HG03045 (cell line): Measurements from ENCODE around the gene HSPB9.
"Not testable (repeated sequence)": the region's sequence is repeated elsewhere in the genome, so short reads cannot be mapped to it uniquely, and the experiment has no call there.

Experiments
- ATAC-seq: cut with Tn5 transposase; IDR thresholded peaks from one replicate; pipeline ENCODE4 v1.9.1; 2021; ENCODE audit warnings: mild to moderate bottlenecking, moderate library complexity; ENCODE audit not compliant: unreplicated experiment

HSPB9 gene

GRCh38 chr17:42140690-42141089, 18.1 kb downstream of the HSPB9 start:
- ATAC-seq, result not testable (repeated sequence)

- ATAC-seq, result no peak
Measured at GRCh38 chr17:42141382-42141781, 18.8 kb downstream of the HSPB9 start.

- ATAC-seq, result no peak
Measured at GRCh38 chr17:42142371-42142896, 19.8 kb downstream of the HSPB9 start.

GRCh38 chr17:42143138-42143537, 20.5 kb downstream of the HSPB9 start:
- not testable (repeated sequence) for ATAC-seq

- ATAC-seq, result no peak
Measured at GRCh38 chr17:42146911-42147607, 24.5 kb downstream of the HSPB9 start.

- no peak for ATAC-seq
Measured at GRCh38 chr17:42153919-42154742, 31.5 kb downstream of the HSPB9 start.

- ATAC-seq, result no peak
Measured at GRCh38 chr17:42155614-42156045, 33.0 kb downstream of the HSPB9 start.

- no peak for ATAC-seq
Measured at GRCh38 chr17:42159796-42160530, 37.4 kb downstream of the HSPB9 start.

GRCh38 chr17:42160531-42160910, 37.9 kb downstream of the HSPB9 start:
- no peak for ATAC-seq

GRCh38 chr17:42163113-42163512, 40.5 kb downstream of the HSPB9 start:
- no peak for ATAC-seq

- no peak for ATAC-seq
Measured at GRCh38 chr17:42163696-42164407, 41.2 kb downstream of the HSPB9 start.

GRCh38 chr17:42165751-42166150, 43.1 kb downstream of the HSPB9 start:
- ATAC-seq, result no peak

GRCh38 chr17:42166196-42166763, 43.7 kb downstream of the HSPB9 start:
- ATAC-seq, result no peak

- ATAC-seq, result no peak
Measured at GRCh38 chr17:42167807-42168206, 45.2 kb downstream of the HSPB9 start.

GRCh38 chr17:42169351-42169750, 46.7 kb downstream of the HSPB9 start:
- ATAC-seq, result no peak

- ATAC-seq, result no peak
Measured at GRCh38 chr17:42171831-42172230, 49.2 kb downstream of the HSPB9 start.
